WTC11 (cell line): ENCODE results near the gene RDH16. TPM values are rescaled to one million over a fixed set of nuclear protein-coding genes. Genes with fewer than 3 reads are reported as not detected.

Experiments
- ATAC-seq: fragments of 200-7000 bp; cut with Tn5 transposase; 2 replicates; pipeline ENCODE4 v1.10.0; 2021; ENCODE audit warnings: mild to moderate bottlenecking, moderate library complexity
- CTCF ChIA-PET: fragments of 300-600 bp; sonication (Branson Sonifier 250); formaldehyde crosslinking; loops from one replicate; lab custom pipeline; 2021; ENCODE audit warnings: antibody characterized with exemption; lab: Charles Lee
- POLR2A ChIA-PET: fragments of 350-600 bp; sonication (Branson Sonifier 250); formaldehyde crosslinking; loops from one replicate; lab custom pipeline; 2021; ENCODE audit warnings: antibody characterized with exemption; lab: Charles Lee
- DNase-seq: peaks from one replicate; pipeline ENCODE4 v3.0.0; 2021; ENCODE audit warnings: low spot score
- H3K27ac Mint-ChIP-seq: 2 replicates; pipeline ENCODE4 v1.8.0; 2021; ENCODE audit warnings: mixed read lengths
- H3K27me3 Mint-ChIP-seq: 2 replicates; pipeline ENCODE4 v1.8.0; 2021; ENCODE audit warnings: low read depth, mild to moderate bottlenecking, moderate library complexity, mixed read lengths
- H3K36me3 Mint-ChIP-seq: 2 replicates; pipeline ENCODE4 v1.8.0; 2021; ENCODE audit warnings: mixed read lengths
- H3K4me1 Mint-ChIP-seq: 2 replicates; pipeline ENCODE4 v1.8.0; 2022; ENCODE audit warnings: mixed read lengths
- H3K4me3 Mint-ChIP-seq: 2 replicates; pipeline ENCODE4 v1.8.0; 2021; ENCODE audit warnings: mild to moderate bottlenecking, moderate library complexity, mixed read lengths
- H3K9me3 Mint-ChIP-seq: 2 replicates; pipeline ENCODE4 v1.8.0; 2021; ENCODE audit warnings: mixed read lengths
- CDX4 ChIP-seq: fragments of 250-450 bp; sonication (Bioruptor Pico); IDR thresholded peaks from 2 replicates; pipeline ENCODE4 v1.9.0; 2021; ENCODE audit warnings: moderate library complexity, mild to moderate bottlenecking, inconsistent platforms, borderline replicate concordance
- ERG ChIP-seq: fragments of 250-450 bp; sonication (Bioruptor Pico); IDR thresholded peaks from 2 replicates; pipeline ENCODE4 v1.8.0; 2021; ENCODE audit warnings: mild to moderate bottlenecking
- ESRRA ChIP-seq: sonication (generic); formaldehyde crosslinking; IDR thresholded peaks from 2 replicates; pipeline ENCODE4 v1.8.1; 2022; ENCODE audit warnings: mild to moderate bottlenecking, missing genetic modification reagents, borderline replicate concordance
- FOXK1 ChIP-seq: sonication (generic); formaldehyde crosslinking; IDR thresholded peaks from 2 replicates; pipeline ENCODE4 v1.8.0; 2022; ENCODE audit warnings: mild to moderate bottlenecking, moderate library complexity, missing genetic modification reagents
- FOXP1 ChIP-seq: sonication (generic); formaldehyde crosslinking; IDR thresholded peaks from 2 replicates; pipeline ENCODE4 v1.8.0; 2022; ENCODE audit warnings: missing genetic modification reagents, mild to moderate bottlenecking, moderate library complexity, borderline replicate concordance
- HMGXB4 ChIP-seq: sonication (generic); formaldehyde crosslinking; IDR thresholded peaks from 2 replicates; pipeline ENCODE4 v1.8.1; 2023; ENCODE audit warnings: mild to moderate bottlenecking, moderate library complexity, missing genetic modification reagents
- JAZF1 ChIP-seq: fragments of 250-450 bp; sonication (Bioruptor Pico); IDR thresholded peaks from 2 replicates; pipeline ENCODE4 v1.9.0; 2021; ENCODE audit warnings: moderate library complexity, mild to moderate bottlenecking, inconsistent platforms
- MLX ChIP-seq: sonication (generic); formaldehyde crosslinking; IDR thresholded peaks from 2 replicates; pipeline ENCODE4 v1.8.1; 2023; ENCODE audit warnings: mild to moderate bottlenecking, missing genetic modification reagents, moderate library complexity
- MYBL2 ChIP-seq: sonication (generic); formaldehyde crosslinking; IDR thresholded peaks from 2 replicates; pipeline ENCODE4 v1.8.1; 2023; ENCODE audit warnings: mild to moderate bottlenecking, moderate library complexity, missing genetic modification reagents
- NFE2L1 ChIP-seq: sonication (generic); formaldehyde crosslinking; IDR thresholded peaks from 2 replicates; pipeline ENCODE4 v1.8.1; 2023; ENCODE audit warnings: missing genetic modification reagents
- TCF7 ChIP-seq: sonication (generic); formaldehyde crosslinking; IDR thresholded peaks from 2 replicates; pipeline ENCODE4 v1.8.0; 2022; ENCODE audit warnings: mild to moderate bottlenecking, low read depth, missing genetic modification reagents, moderate library complexity
- USF1 ChIP-seq: sonication (generic); formaldehyde crosslinking; IDR thresholded peaks from 2 replicates; pipeline ENCODE4 v1.8.0; 2022; ENCODE audit warnings: mild to moderate bottlenecking, missing genetic modification reagents
- ZMAT4 ChIP-seq: fragments of 250-450 bp; sonication (Bioruptor Pico); IDR thresholded peaks from 2 replicates; pipeline ENCODE4 v1.9.0; 2021; ENCODE audit warnings: mild to moderate bottlenecking
- ZNF138 ChIP-seq: sonication (generic); formaldehyde crosslinking; conservative IDR thresholded peaks from 2 replicates; pipeline ENCODE4 v1.8.1; 2022; ENCODE audit warnings: mild to moderate bottlenecking, moderate library complexity, missing genetic modification reagents
- ZNF512 ChIP-seq: sonication (generic); formaldehyde crosslinking; IDR thresholded peaks from 2 replicates; pipeline ENCODE4 v1.8.1; 2022; ENCODE audit warnings: missing genetic modification reagents, borderline replicate concordance
- ZNF532 ChIP-seq: fragments of 250-450 bp; sonication (Bioruptor Pico); IDR thresholded peaks from 2 replicates; pipeline ENCODE4 v1.9.0; 2021; ENCODE audit warnings: mild to moderate bottlenecking, borderline replicate concordance
- total RNA-seq: library from RNA; stranded (reverse); gene quantifications from 3 replicates; pipeline ENCODE4 v1.2.3, GENCODE V29; 2021

RDH16 gene
- total RNA-seq, 1 experiment from 2014 or later = 1.0 TPM

- TF ChIP-seq JAZF1 (CRISPR knock-in tag) (no peak), MYBL2 (CRISPR knock-in tag) (no peak), ZNF532 (CRISPR knock-in tag) (no peak), CDX4 (CRISPR knock-in tag) (no peak)
These were observed 23.6 kb upstream of the RDH16 start (continued) for GRCh38 chr12:56980941-56981530.

- CTCF ChIA-PET = no interaction called here
- Mint-ChIP-seq H3K9me3 (peaks cover 14% of the 10 kb centered on the region), H3K4me1 (no peaks in the 10 kb centered on the region), H3K36me3 (no peaks in the 10 kb centered on the region), H3K4me3 (no peak overlapping the region)
- no peak for DNase-seq
- POLR2A ChIA-PET = no interaction called here
- TF ChIP-seq FOXK1 (CRISPR knock-in tag) (no peak), HMGXB4 (CRISPR knock-in tag) (no peak), ZNF512 (no peak), ERG (CRISPR knock-in tag) (no peak), NFE2L1 (CRISPR knock-in tag) (no peak), MLX (CRISPR knock-in tag) (no peak), FOXP1 (CRISPR knock-in tag) (no peak), ZNF138 (CRISPR knock-in tag) (no peak), TCF7 (CRISPR knock-in tag) (no peak), USF1 (CRISPR knock-in tag) (no peak), ESRRA (CRISPR knock-in tag) (no peak), ZMAT4 (no peak)
- TF ChIP-seq, all 79 proteins: peak for 0
- Mint-ChIP-seq H3K27ac (no peak overlapping the region), H3K27me3 (no peaks in the 10 kb centered on the region; the same call in 1 of the 2 replicates)
- ATAC-seq = no peak
These were observed 22.9 kb upstream of the RDH16 start for GRCh38 chr12:56980268-56980667.
